Kidney epithelial cell (primary cell): ENCODE results near the gene LYPD6. TPM values are rescaled to one million over a fixed set of nuclear protein-coding genes. Genes with fewer than 3 reads are reported as not detected.

Experiments
- DNase-seq: peaks from one replicate; pipeline ENCODE4 v3.0.0-alpha.2; 2010; ENCODE audit warnings: low read depth
- H3K27me3 ChIP-seq: 2 replicates; pipeline ENCODE4 v1.6.0; 2011; ENCODE audit warnings: low read length; ENCODE audit not compliant: control insufficient read depth, insufficient read depth
- H3K36me3 ChIP-seq: 2 replicates; pipeline ENCODE4 v1.5.1; 2011; ENCODE audit warnings: low read length; ENCODE audit not compliant: control insufficient read depth, insufficient read depth
- H3K4me3 ChIP-seq: 2 replicates; pipeline ENCODE4 v1.5.1; 2011; ENCODE audit warnings: low read depth, mild to moderate bottlenecking, control low read depth, low read length
- CTCF ChIP-seq: IDR thresholded peaks from 2 replicates; pipeline ENCODE4 v1.5.1; 2011; ENCODE audit warnings: mild to moderate bottlenecking, moderate library complexity, low read length, control low read depth, inconsistent platforms; ENCODE audit not compliant: insufficient read depth, poor library complexity, severe bottlenecking
- total RNA-seq: library from RNA; depleted of rRNA; stranded (reverse); fragments of >200 nt; gene quantifications from 2 replicates; pipeline ENCODE4 v1.2.3, GENCODE V29; 2015

Gene LYPD6
- total RNA-seq, 1 donor from 2014 or later, result 3.7 TPM

- Histone ChIP-seq H3K4me3 (no peak overlapping the region), H3K27me3 (no peaks in the 10 kb centered on the region), H3K36me3 (no peaks in the 10 kb centered on the region)
- TF ChIP-seq CTCF, result no peak
- no peak for DNase-seq
These were observed 3.8 kb downstream of the LYPD6 start for GRCh38 chr2:149334156-149334555.

- no peak for DNase-seq
- TF ChIP-seq CTCF, result no peak
- H3K36me3 ChIP-seq, result no peaks in the 10 kb centered on the region
- H3K27me3 ChIP-seq, result no peaks in the 10 kb centered on the region
- no peak overlapping the region for H3K4me3 ChIP-seq
These were observed 8.9 kb downstream of the LYPD6 start for GRCh38 chr2:149339324-149339723.

GRCh38 chr2:149342509-149342908 lies 12.1 kb downstream of the LYPD6 start:
- Histone ChIP-seq H3K4me3 (no peak overlapping the region), H3K27me3 (no peaks in the 10 kb centered on the region), H3K36me3 (no peaks in the 10 kb centered on the region)
- DNase-seq, result no peak
- no peak for TF ChIP-seq CTCF

GRCh38 chr2:149344105-149344504 lies 13.7 kb downstream of the LYPD6 start:
- H3K36me3 ChIP-seq, result no peaks in the 10 kb centered on the region
- no peak for DNase-seq
- TF ChIP-seq CTCF, result no peak
- H3K27me3 ChIP-seq, result no peaks in the 10 kb centered on the region
- H3K4me3 ChIP-seq, result no peak overlapping the region

GRCh38 chr2:149346272-149346671 lies 15.9 kb downstream of the LYPD6 start:
- DNase-seq, result no peak
- no peaks in the 10 kb centered on the region for H3K27me3 ChIP-seq
- H3K4me3 ChIP-seq, result no peak overlapping the region
- no peaks in the 10 kb centered on the region for H3K36me3 ChIP-seq
- TF ChIP-seq CTCF, result no peak

- no peak for DNase-seq
- Histone ChIP-seq H3K27me3 (no peaks in the 10 kb centered on the region), H3K4me3 (no peak overlapping the region), H3K36me3 (no peaks in the 10 kb centered on the region)
- no peak for TF ChIP-seq CTCF
These were observed 17.9 kb downstream of the LYPD6 start for GRCh38 chr2:149348291-149348690.
